UCSD-AML1 (cell line): ENCODE measurements around the gene CNKSR3.

Experiments used
- DNase-seq: peaks from one replicate; lab custom pipeline; 2025; ENCODE audit not compliant: unreplicated experiment; lab: John Stamatoyannopoulos, UW

CNKSR3 gene

DNA sequence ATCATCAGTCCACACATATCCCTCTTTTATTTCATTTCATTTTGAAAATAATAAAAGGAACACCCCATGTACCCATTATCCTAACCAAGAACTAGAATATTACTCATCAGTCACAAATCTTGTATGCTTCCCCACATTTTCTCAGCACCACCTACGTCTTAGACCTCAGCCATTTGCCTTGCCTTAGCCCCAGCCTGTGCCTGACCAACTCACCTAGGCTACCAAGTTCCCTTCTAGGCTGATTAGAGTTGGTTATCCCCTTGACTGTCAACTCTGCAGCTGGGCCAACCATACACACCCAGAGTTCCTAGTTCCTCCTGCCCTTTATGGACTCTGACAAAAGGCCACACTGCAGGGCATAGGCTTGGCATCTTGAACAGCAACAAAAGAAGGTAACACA, 120.5 kb downstream of the CNKSR3 start:
- no peak for DNase-seq

DNA sequence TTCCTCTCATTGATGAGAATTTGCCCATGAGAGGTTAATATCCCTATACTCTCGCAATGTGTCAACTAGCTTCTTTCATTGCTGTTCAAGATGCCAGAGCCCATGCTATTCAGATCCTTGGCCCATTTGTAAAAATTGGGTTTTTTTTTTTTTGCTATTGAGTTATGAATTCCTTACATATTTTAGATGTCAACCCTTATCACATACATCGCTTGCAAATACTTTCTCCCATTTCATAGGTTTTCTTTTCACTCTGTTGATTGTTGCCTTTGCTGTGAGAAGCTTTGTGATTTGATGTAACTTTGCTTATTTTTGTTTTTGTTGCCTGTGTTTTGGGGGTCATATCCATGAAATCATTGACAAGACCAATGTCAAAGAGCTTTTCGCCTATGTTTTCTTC, 121.7 kb downstream of the CNKSR3 start:
- no peak for DNase-seq

DNA sequence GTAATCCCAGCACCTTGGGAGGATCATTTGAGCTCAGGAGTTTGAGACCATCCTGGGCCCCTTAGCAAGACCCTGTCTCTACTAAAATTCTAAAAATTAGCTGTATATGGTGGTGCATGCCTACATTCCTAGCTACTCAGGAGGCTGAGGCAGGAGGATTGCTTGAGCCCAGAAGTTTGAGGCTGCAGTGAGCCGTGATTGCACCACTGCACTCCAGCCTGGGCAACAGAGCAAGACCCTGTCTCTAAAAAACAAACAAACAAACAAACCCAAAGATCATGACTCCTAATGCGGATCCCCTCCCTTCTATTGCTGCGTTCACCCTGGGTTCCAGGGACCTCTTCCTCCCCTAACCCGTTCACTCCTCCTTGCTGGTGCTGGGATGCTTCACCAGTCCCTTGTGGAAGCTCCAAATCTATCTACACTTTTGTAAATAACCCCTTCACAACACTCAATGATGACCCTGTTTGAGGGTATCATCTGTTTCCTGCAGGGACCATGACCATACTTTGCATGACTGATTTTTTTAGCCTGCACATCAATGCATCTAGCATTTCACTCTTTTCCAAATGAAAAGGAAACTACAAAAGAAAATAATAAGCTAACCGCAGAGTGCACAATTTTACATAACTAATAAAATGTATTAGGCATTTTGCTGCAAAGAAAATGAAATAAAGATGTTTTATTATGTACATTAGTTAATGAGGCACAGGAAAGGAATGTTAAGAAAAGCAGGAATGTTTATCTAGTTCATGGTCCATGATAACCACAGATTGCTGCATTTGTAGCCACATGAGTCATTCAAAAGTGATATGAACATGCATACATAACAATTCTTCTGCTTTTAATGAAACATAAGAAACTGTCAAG, 123.4 kb downstream of the CNKSR3 start:
- no peak for DNase-seq

DNA sequence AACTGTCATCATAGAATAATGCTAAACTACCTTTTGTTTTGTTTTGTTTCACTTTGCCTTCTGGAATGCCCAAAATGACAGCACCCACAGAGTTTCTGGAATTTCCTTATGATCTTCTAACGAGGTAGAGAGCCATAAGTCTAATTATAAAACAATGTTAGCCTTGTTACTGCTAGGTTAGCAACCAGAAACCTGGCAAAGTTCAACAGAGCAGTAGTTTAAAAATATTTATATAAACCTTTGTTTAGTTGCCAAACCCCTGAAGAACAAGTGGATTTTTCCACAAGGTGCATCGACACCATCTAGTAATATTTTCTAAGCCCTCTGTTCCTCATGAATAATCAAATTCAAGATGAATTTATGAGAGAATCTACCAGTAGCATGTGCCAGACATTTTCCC, 126.3 kb downstream of the CNKSR3 start:
- no peak for DNase-seq

DNA sequence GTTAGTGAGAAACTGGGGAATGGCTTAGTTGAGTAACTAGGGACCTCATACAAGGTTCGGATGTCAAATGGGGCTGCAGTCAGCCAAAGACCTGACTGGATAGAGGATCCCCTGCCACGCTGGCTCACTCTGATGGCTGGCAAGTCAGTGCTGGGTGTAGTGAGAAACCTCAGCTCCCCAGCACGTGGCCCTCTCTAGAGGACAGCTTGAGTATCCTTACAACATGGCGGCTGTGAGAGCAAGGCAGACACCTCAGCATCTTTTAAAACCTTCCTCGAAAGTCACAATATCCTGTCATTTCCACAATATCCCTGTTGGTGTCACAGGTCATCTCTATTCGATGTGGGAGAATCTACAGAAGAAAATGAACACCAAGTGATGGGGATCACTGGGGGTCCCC, 127.2 kb downstream of the CNKSR3 start:
- DNase-seq = no peak

DNA sequence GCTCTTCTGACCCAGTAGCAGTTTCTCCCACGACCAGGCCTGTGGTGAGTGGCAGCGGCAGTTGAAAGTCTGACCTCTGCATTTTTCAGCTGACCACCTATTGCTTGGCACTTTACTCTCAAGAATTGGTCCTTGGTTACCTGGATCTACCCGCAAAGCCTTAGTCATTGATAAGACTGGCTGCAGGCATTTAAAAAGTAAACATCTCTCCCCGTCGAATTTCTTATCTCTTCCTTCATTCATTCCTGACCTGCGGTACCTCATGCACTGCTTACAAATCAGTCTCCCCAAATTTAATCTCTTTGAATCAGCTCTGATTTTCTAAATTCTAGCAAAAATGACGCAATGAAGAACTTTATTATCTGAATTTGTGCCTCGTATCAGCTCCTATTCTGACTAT, 127.7 kb downstream of the CNKSR3 start:
- no peak for DNase-seq

DNA sequence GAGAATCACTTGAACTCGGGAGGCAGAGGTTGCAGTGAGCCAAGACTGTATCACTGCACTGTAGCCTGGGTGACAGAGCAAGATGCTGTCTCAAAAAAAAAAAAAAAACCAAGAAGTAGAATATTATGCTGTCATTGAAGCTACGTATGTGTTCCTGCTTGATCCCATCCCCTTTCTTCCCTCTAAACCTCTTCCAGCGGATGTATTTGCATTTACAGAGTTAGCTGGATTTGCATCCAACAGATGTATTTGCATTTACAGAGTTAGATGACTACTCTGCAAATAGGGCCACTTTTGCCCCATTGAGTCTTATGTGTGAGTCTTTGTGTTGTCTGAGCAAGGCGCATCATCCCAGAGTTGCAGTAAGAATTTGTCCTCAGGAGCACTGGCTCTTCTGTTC, 128.9 kb downstream of the CNKSR3 start:
- no peak for DNase-seq

DNA sequence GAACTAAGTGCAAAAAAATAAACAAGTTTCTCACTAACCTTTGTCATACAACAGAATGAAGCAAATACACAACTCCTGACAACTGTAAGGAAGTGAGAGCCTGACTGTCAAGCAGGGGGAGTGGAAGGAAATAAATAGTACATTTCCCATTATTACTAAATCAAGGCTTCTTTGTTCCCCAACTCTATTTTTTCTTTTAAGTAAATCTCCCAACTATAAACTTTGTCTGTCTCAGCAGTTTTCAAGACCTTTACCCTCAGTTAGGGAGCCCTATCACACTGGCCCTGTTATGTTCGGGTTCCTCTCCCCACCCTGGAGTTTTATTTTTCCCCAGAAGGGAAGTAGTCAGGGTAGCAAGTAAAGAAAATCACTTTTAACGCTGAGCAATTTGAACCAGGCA, 129.7 kb downstream of the CNKSR3 start:
- DNase-seq = no peak

DNA sequence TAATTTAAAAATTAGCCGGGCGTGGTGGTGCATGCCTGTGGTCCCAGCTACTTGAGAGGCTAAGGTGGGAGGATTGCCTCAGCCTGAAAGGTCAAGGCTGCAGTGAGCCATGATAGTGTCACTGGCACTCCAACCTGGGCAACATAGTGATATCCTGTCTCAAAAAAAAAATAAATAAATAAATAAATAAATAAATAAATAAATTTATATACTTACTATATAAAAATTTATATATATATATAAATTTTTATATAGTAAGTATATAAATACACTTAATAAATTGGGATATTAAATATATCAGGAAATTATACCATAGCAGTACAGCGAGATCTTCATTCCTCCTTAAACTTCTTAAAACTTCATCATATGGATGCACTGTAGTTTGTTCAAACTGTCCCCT, 130.9 kb downstream of the CNKSR3 start:
- no peak for DNase-seq

DNA sequence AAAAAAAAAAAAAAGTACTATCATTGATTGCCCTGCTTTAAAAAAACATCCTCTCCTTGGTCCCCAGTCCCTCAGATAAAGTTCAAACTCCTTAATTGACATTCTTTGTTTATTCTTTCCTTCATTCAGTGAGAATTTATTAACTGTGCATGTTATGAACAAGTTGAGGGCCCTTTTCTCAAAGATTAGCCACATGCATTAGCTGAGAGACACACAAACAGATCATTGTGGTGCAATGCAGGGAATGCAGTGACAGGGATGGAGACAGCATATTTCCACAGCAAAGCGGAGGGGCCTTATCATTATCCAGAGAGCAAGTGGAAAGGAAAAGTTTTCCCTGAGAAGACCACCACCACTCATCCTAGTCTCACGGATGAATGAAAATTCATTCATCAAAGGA, 132.0 kb downstream of the CNKSR3 start:
- DNase-seq = no peak

DNA sequence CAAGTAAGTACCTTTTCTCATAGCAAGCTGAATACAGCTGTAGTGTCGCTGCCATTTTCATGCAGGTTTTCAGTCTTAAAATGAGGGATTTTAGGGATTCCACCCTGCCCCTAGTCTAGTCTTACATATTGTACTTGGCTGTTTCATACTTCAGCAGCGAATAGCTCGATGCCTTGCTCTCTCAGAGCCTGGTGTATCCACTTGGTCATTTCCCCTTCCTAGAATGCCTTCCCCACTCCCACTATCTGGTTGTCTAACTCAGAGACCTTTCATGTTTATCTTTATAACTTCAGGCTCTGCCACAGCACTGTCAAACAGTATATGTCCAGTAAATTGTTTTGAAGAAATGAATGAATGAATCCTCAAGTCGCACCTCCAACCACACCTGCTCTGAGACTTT, 132.8 kb downstream of the CNKSR3 start:
- no peak for DNase-seq

DNA sequence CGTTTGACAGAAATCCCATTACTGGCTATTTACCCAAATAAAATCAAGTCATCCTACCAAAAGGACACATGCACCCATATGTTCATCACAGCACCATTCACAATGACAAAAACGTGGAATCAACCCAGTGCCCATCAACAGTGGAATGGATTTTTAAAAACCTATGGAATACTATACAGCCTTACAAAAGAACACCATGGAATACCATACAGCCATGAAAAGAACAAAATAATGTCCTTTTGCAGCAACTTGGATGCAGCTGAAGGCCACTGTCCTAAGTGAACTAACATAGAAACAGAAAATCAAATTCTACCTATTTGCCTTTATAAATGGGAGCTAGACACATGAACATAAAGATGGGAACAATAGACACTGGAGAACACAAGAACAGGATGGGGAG, 136.5 kb downstream of the CNKSR3 start:
- no peak for DNase-seq

DNA sequence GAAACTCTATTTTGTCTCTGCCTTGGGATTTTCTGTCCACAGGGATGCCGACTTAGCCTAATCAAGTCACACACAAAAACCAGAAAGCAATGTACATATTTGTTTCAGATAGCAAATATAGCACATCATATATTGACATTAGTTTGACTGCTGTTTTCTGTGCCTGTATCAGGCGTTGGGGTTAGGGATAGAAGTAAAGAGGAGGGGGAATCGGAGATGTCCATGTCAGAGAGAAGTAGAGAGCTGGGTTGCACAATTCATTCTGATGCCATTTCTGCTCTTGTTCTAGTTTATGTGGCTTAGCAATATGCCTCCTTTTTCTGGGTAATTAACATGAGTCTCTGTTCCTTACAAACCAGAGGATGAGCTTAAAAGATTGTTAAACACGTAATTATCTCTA, 139.2 kb downstream of the CNKSR3 start:
- no peak for DNase-seq

DNA sequence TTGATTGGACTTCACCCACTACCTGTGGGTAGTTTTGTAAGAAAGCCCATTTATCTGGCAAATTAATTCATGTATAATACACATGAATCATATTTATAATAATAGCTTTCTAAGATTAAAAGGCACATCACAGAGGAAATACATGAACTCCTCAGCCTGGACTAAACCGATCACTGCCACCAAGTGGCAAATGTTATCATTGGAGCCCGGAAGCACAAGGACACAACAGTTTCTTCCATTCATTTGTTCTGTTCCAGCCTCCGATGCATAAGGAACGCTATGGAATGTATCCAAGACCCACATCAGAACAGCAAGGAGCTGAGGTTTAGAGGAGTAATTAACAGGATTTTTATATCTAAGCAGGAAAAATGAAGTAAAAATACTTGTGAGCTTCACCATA, 139.9 kb downstream of the CNKSR3 start:
- peak; percentile 19 for DNase-seq

DNA sequence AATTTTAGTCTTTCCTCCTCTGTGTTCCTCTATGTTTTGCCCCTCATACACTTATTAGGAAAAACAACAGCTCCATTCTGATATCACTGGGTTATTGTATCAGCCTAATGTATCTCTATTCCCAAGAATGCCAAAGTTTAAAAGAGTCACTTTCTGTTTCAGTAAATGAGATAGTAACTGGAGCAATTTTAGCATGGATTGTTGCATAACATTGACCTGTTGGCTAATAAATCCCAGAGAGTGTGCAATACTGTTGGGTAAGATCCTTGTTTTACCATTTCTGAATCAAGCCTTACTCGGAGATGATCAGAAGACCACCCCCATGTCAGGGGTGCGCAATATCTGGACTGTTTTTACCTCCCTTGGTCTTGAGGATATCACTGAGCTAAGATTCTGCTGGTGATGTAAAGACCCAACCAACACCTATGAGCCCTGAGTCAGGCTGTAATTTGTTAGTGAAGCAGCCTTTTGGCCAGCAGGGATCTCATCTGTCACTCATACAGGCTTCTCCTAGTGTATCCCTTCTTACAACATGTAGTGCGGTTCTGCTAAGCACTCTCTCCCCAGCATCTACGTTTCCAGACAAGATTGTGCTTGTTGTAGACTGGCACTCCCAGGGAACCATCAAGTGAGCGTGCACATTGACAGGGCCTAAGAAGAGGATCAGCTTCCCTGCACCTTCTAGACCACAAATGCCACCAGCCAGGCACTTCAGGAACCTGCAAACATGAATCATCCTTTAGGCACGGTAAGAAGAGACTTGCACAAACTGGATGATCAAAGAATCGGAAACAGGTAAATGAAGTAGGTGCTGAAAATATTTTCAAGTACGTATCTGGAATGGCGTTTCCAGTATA, 142.4 kb downstream of the CNKSR3 start:
- DNase-seq = no peak

DNA sequence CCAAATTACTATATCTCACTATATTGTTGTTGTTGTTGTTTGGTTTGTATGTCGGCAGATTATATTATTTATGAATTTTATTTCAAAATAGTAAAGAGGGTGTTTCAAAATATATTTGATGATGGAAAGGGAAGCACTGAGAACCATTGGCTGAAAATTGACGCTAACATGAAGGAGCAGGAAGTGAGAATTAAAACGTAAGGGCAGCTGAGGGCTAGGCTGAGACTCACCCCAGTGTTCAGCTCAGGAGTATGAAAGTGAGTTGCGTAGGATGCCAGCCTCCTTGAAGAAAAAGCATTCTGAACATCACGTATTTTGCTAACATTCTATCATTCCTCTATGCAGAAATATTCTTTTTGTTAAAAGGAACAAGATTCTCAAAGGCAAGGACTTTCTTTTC, 143.1 kb downstream of the CNKSR3 start:
- DNase-seq = no peak

DNA sequence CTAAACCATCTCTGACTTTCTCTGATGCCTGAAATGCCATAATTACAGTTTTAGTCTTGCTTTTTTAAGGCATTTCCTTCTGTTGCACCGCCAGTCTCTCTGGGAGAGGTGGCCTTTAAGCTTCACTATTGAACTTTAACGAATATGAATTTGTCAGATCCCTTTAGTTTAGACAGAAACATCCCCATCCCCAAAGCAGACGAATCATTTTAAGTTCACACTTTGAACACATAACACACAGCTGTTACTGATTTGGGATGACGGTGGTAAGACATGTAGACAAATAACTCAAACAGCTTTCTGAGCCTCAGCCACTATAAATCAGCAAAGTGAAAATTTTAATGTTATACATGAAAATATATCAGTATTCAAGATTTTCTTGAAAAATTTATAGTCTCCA, 146.7 kb downstream of the CNKSR3 start:
- DNase-seq = no peak

DNA sequence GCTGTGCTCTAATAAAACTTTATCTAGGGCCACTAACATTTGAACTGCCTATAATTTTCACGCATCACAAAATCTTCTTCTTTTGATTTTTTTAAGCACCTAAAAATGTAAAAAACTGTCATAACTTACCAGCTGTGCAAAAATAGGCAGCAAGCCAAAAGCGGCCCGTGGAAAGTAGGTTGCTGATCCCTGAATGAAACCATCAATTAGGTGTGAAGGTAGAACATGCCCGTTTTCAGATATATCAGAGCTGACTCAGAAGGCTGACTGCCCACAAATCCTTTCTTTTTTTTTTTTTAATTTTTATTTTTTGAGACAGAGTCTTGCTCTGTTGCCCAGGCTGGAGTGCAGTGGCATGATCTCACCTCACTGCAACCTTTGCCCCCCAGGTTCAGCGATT, 149.0 kb downstream of the CNKSR3 start:
- DNase-seq = no peak

DNA sequence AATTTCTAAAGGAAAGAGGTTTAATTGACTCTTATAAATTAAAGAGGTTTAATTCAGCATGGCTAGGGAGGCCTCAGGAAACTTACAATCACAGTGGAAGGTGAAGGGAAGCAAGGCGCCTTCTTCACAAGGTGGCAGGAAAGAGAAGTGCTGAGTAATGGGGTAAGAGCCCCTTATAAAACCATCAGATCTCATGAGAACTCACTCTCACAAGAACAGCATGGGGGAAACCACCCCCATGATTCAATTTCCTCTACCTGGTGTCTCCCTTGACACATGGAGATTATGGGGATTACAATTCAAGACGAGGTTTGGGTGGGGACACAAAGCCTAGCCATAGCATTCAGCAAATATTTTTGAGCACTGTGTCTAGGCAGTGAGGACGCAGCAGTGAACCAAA, 150.0 kb downstream of the CNKSR3 start:
- DNase-seq = no peak

DNA sequence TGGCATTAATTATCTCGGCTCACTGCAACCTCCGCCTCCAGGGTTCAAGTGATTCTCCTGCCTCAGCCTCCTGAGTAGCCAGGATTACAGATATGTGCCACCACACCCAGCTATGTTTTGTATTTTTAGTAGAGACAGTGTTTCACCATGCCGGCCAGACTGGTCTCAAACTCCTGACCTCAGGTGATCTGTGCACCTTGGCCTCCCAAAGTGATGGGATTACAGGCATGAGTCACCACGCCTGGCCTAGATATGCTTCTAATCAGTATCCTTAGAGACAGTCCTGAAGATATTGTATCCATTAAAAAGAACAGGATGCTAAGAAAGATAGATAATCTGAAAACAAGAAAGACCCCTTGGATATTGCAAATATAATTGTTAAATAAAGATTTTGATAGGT, 150.8 kb downstream of the CNKSR3 start:
- DNase-seq = no peak

DNA sequence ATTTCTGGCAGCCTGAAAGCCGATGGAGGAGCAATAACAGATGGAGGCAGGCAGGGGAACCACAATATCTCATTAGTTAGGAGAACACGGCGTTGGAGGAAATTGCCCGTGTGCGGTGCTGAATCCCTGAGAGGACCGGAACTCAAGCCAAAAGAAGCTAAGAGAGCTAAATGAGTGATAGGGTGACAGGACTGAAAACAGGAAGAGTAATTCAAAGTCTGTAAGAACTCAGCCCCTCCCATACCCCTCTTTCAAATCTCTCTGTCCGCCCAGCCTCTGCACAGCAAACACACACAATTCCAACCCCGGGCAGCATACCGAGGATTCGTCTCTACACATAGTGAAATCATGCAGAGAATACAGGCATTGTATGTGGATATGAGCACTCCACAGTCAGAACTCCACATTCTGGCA, 151.3 kb downstream of the CNKSR3 start:
- DNase-seq = peak; percentile 27

DNA sequence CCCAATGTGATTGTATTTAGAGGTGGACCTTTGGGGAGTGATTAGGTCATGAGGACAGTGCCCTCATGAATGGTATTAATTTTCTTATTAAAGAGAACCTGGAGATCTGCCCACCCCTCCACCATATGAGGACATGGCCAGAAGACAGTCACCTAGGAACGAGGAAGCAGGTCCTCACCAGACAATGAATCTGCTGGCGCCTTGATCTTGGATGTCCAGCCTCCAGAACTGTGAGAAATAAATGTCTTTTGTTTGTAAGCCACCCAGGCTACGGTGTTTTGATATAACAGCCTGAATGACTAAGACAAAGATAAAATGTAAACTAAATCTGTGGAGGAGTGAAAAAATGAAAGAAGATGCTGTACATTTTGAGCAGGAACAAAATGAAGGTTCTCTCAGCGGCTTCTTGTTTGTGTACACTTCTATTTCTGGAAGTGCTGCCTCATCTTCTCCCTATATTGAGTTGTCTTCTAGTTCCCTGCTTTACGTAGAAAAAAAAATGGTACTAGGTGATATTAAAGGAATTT, 152.4 kb downstream of the CNKSR3 start:
- DNase-seq = no peak
